GM21423 (cell line): ENCODE data around the gene ANGPTL8.
A peak's percentile ranks its signal among the peaks of the same experiment; 100 is the strongest.

ENCODE experiments used
- ATAC-seq: cut with Tn5 transposase; IDR thresholded peaks from one replicate; pipeline ENCODE4 v1.9.1; 2021; ENCODE audit warnings: mild to moderate bottlenecking, moderate library complexity; ENCODE audit not compliant: unreplicated experiment

The ANGPTL8 gene

DNA sequence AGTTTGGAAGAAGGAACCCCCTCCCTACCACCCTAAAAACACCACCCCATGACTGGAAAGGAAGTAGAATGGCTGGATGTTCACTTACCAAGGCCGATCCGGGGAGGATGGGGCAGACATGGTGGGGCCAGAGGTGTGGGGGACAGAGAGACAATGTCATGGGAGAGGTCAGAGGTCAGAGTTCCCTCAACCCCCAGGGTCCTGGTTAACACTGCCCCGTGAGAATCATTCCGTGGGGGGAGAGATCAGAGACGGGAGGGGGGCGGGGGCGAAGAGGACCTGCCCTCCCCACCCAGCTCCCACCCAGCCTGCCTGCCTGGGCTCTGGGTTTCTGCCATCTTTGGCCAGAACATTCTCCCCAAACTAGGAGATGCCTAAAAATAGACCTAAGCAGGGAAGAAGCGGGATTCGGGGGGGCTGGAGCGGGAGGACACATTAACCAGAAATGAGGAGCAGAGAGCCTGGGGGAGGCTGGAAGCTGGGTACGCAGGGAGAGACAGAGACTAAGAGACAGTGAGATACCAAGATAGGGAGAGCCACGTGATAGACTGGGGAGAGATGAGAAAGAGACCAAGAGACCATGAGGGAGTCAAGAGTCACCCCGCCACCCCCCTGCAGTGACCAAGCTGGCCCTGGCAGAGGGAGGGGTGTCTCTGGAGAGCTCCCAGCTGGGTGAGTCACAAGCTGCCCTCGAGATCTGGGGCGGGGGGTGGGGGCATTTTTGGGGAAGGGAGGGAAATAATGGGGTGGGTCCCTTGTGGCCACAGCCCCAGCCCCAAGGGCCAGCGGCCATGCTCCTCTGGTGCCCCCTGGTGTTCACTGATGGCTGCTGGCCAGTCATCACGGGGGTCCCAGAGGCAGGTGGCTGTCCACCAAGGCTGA is 36.0 kb upstream of the ANGPTL8 start:
- ATAC-seq = no peak

DNA sequence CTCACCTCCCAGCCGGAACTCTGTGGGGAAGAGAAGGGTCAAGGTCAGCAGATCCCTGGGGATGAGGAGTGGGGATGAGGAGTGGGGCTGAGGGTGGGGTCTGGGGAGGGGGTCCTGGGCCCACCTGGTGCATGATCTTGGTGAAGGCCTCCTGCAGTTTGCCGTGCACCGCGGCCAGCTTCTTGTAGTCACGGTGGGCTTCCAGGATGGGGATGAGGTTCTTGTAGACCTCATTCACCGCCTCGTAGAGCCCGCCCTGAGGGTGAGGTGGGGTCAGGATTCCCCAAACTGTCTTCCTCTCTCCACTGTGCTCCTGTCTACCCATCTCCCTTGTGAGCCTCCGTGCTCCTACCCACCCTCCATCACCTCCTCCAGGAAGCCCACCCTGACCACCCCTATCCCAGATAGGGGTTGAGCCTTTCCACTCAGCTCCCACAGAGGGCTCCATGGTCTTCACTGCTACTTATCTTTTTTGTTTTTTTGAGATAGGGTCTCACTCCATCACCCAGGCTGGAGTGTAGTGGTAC is 35.3 kb upstream of the ANGPTL8 start:
- no peak for ATAC-seq

DNA sequence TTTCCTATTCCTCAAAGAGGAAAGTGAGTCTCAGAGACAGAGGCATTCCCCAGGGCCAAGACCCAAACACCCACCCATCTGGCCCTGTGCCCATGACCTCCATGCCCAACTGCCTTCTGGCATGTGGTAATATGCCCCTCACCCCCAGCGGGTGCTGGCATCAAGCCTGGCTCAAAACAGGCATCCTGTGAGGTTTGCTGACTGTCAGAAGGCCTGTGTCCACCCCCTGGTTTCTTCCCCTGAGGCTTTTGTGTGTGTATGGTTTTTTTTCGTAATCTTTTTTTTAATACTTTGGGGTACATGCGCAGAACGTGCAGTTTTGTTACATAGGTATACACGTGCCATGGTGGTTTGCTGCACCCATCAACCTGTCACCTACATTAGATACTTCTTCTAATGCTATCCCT is 34.5 kb upstream of the ANGPTL8 start:
- ATAC-seq = no peak

DNA sequence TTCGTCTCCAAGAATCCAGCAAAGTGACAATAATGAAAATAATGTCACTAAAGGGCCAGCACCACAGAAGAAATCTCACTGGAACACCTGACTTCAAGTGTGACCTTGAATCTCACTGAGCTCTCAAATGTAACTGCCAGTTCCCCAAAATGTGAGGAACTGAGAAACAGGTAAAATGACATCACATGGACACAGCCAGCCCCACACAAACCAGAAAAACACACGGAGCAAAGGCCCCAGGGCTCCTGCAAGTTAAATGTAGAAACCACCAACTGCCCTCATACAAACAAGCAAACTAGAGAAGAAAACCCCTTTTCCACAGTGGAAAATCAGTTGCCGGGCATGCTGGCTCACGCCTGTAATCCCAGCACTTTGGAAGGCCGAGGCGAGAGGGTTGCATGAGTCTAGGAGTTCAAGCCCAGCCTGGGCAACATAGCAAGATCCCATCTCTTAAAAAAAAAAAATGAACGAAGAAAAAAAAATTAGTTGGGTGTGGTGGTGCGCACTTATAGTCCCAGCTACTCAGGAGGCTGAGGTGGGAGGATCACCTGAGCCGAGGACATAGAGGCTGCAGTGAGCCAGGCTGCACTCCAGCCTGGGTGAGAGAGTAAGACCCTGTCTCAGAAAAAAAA is 33.4 kb upstream of the ANGPTL8 start:
- ATAC-seq = peak; percentile 46

DNA sequence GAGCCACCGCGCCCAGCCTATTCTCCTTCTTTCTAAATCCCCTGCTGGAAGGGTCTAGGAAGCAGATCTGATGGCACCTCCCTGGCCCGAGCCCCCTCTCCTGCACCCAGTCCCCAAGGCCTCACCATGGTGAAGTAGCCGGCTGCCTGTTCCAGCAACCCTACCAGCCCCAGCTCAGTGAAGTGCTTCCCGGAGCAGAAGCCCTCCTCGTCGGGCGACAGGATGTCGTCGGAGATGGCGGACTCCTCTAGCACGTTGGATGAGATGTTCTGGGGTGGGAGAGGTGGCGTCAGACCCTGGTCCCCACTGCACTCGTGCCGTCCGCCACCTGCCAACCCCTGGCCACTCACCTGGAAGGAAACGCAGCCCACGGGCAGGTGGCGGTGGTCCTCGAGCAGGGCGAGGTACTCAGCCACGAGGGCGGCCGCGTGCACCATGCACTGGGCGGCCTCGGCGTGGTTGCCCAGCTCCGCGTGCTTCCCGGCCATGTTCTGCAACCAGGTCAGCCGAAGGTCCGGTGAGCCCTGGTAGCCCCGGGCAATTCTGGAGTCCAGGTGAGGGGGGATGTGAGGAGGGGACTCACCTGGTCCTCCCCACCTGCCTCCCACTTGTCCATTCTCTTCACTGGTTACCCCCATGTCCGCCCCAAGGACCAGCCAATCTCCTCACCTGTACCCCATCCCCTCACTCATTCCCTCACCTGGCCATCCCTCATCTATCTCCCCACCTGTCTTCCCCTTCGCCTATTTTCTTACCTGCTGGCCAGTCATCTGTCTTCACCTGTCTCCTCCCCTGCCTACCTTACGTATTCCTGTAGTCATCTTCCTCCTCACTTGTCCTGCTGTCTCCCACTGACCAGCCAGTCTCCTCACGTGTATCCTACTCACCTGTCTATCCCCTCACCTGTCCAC is 30.6 kb upstream of the ANGPTL8 start:
- ATAC-seq = no peak

DNA sequence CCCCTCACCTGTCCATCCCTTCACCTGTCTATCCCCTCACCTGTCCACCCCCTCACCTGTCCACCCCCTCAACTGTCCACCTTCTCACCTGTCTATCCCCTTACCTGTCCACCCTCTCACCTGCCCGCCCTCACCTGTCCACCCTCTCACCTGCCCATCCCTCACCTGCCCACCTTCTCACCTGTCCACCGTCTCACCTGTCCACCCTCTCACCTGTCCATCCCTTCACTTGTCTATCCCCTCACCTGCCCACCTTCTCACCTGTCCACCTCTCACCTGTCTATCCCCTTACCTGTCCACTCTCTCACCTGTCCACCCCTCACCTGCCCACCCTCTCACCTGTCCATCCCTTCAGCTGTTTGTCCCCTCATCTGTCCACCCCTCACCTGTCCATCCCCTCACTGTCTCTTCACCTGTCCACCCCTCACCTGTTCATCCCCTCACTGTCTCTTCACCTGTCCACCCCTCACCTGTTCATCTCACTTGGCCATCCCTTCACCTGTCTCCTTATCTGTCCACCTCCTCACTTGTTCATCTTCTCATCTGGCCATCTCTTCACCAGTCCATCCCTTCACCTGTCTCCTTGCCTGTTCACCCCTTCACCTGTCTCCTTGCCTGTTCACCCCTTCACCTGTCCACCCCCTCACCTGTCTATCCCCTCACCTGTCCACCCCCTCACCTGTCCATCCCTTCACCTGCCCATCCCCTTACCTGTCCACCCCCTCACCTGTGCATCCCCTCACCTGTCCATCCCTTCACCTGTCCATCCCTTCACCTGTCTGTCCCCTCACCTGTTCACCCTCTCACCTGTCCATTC is 29.4 kb upstream of the ANGPTL8 start:
- no peak for ATAC-seq

DNA sequence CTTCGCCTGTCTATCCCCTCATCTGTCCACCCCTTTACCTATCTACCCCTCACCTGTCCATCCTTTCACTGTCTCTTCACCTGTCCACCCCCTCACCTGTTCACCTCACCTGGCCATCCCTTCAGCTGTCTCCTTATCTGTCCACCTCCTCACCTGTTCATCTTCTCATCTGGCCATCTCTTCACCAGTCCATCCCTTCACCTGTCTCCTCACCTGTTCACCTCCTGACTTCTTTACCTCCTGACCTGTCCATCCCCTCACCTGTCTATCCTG is 28.8 kb upstream of the ANGPTL8 start:
- ATAC-seq = no peak

DNA sequence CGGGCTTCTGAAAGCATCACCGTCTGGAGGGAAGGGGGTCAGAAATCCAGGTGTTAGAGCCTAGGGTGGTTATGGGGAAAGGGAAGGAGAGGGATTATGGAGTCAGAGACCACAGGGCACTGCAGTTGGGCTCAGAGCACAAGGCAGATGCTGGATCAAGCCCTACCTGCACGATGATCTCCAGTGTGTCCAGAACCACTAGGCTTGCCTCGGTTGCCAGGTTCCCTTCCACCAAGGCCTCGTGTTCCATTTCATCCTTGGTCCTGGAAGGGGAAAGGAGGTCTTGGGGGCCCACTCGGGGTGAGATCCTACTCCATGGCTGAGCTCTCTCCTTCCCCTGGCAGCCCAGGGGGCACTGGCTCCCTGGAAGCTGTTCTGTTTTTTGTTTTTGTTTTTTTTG is 25.0 kb upstream of the ANGPTL8 start:
- no peak for ATAC-seq

DNA sequence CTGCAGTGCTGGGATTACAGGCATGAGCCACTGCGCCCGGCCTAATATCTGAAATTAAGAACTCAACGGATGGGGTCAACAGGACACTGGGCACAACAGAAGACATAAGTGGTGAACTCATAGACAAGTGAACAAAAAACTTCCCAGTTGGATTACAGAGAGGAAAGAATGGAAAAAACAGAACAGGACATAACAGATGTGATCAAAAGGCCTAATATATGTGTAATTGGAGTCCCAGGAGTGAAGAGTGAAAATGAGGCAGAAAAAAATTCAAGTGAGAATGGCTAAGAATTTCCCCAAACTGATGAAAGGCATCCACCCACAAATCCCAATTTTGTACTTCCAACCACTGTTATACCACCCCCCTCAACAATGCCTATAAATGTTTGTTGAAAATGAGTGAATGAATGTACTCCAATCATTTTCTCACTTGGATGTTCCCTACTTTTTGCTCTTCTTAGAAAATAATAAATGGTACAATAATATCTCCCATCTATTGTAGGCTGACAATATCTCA is 18.3 kb upstream of the ANGPTL8 start:
- ATAC-seq = no peak

DNA sequence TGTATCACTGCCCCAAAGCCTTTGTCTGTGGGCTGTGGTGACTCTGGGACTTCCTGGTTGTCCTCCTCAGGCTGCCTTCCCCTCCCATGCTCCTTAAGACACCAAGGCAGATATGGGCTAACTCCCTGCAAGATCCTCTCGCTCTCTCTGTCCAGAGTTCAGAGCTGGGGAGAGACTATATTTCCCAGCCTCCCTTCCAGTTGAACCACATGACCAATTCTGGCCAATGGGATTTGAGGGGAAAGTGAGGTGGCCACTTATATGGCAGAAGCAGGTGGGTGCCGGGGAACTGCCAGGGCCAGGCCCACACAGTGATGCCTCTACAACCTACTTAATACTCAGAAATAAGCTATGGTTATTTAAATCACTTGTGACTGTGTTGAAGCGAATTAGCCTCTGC is 16.2 kb upstream of the ANGPTL8 start:
- ATAC-seq = no peak

DNA sequence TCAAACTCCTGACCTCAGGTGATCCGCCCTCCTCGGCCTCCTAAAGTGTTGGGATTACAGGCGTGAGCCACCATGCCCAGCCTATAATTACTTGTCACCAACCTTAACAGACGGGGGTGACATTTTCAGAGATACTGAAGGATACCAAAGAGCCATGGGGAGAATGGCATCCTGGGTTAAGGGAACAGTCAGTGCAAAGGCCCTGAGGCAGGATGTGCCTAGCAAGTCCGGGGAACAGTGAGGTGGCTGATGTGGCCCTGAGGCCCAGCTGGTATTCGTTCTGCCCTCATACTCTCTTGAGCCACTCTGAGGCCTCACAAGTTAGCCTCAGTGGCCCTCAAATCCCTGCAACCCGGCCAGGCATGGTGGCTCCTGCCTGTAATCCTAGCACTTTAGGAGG is 15.0 kb upstream of the ANGPTL8 start:
- no peak for ATAC-seq

DNA sequence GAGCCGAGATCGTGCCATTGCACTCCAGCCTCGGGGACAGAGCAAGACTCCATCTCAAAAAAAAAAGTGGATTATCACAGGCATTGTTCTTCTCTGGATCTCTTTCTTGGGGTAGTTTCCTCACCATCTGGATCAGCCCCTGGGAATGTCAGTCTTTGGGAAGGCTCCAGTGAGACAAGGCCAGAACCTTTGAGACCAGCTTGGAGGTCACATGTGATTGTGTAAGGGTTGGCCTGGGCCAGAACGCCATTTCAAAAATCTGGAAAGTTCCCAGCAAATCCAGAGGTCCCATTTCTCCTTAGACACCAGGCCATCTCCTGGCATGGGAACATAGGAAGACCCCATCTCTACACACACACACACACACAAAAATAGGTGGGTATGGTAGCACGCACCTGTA is 14.2 kb upstream of the ANGPTL8 start:
- ATAC-seq = no peak

DNA sequence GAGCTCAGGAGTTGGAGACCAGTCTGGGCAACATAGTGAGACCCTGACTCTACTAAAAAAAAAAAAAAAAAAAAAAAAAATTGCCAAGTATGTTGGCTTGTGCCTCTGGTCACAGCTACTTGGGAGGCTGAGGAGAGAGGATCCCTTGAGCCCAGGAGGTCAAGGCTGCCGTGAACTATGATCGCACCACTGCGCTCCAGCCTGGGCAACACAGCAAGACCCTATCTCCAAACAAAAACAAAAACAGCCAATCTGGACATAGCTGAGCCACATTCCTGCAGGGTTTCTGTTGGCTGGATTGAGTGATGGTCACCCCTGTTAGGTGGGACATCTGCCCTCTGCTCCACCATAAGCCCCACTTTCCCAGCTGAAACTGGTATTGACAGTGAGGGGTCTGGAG is 13.6 kb upstream of the ANGPTL8 start:
- ATAC-seq = no peak

DNA sequence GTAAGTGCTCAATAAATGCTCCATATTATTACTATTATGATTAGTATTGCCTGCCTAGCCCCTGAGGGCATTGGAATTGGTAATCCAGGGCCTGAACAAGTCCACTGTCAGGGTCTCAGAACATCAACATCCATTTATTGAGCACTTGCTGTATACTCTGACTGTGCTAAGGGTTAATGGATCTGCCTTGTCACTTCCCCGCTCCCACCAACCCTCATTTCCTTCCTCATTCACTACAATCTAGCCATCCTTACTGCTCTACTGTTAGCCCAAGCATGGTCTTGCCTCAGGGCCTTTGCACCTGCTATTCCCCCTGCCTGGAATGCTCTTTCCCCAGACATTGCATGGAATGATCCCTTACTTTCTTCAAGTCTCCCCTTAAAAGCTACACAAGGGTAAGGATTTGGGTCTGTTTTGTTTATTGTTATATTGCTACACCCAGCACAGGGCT is 12.7 kb upstream of the ANGPTL8 start:
- ATAC-seq = no peak

DNA sequence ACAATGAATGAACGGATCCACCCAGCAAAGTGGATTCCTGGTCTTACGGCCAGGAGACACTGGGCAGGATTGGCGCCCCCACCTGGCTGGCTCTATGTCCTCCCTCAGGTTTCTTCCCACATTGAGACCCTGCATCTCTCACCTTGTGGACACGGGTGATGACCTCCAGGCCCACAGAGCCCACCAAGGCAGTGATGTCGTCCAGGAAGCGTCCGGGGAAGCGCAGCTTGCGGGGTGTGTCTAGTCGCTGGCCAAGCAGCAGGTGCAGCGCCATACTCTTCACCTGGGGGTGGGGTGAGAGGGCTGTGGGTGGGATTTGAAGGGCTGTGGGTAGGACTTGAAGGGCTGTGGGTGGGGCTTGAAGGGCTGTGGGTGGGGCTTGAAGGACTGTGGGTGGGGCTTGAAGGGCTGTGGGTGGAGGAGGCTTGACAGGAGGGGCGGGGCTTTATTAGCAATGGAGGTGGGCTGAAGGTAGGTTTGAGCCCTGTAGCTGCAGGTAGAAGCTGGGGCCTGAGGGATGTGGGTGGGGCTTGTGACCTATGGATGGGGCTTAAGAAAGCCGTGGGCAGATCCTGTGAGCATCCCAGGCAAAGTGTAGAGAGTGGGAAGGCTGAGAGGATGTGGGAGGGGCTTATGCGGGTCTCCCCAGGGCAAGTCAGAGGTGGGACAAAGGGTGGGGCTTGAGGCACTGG is 12.1 kb upstream of the ANGPTL8 start:
- ATAC-seq = no peak

DNA sequence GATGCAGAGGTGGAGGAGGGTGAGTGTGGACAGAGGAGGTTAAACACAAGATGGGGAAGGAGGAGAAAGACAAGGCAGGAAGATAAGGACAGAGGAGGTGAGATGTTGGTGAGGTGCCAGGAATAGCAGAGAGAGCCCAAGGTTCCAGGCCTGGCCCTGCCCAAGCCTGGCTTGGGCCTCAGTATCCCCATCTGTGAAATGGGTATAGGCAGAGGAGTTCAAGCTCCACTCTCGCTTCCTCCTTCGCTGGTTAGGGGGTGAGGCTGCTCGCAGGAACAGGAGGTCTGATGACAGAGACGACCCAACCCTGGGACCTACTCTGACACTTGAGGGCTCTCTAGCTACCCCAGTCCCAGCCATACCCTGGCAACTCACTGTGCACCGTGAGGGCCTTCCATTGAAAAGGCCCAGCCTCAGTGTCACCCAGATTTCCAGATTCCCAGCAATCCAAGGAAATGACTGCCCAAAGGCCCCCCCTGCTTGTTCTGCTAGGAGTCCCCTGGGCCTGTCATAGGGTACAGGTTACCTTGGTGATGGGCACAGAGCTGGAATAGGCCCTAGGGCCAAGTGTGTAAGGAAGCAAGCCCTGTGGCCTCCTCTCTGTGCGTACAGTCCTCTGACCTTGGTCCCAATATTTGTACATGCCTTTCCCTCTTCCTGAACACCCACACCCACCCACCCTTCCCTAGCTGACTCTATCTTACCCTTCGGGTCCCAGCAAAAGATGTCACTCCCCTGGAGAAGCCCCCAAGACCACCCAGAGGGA is 8.6 kb upstream of the ANGPTL8 start:
- no peak for ATAC-seq

DNA sequence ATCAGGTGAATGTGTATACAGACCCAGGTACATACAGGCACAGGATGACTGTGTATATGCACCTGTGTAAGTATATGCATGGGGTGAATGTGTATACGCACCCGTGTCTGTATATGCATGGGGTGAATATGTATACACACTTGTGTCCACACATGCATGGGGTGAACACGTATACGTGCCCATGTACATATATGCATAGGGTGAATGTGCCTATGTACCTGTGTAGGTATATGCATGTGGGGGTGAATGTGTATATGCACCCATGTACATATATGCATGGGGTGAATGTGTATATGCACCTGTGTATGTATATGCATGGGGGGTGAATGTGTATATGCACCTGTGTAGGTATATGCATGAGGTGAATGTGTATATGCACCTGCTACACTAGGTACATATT is 6.9 kb upstream of the ANGPTL8 start:
- no peak for ATAC-seq

DNA sequence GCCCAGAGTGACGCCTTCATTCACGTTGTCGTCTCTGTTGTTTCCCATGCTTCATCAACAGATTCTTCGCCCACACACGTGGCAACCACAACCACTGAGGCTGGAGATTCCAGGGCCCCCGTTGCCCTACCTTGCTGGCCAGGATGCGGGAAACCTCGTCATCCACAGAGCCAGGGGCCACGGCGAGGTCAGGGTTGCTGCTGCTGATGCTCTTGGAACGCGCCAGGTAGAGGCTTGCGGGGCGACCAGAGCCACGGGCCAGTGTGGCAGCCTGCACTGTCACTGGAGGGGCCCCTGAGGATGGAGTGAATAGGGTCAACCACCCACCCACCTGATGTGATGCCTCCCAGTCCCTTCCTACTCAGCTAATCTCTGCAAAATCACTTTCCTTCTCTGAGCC is 6.3 kb upstream of the ANGPTL8 start:
- no peak for ATAC-seq

DNA sequence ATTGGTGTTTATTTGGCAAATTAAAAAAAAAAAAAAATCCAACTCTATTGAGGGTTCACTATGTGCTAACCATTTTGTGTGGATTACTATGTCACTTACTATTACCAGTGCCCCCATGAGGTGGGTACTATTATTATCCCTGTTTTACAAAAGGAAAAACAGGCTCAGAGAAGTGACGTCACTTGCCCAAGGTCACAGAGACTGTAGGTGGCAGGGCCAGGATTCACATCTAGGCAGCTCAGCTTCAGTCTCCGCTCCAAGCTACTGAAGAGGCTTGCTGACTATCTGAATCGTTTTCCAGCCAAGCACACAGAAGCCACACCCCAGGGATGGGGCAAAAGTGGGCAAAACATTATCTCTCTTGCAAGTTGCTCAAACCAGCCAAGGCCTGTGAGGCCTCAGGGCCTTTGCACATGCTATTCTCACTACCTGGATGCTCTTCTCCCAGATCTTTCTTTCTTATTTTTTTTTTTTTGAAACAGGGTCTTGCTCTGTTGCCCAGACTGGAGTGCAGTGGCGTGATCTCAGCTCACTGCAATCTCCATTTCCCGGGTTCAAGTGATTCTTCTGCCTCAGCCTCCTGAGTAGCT is 4.8 kb upstream of the ANGPTL8 start:
- no peak for ATAC-seq
